Measurements from ENCODE around the gene LAMB1. TPM values are rescaled to one million over a fixed set of nuclear protein-coding genes. Genes with fewer than 3 reads are reported as not detected.

The LAMB1 gene
- total RNA-seq, 2 donors from 2014 or later, result 91.6 to 130 TPM

DNA sequence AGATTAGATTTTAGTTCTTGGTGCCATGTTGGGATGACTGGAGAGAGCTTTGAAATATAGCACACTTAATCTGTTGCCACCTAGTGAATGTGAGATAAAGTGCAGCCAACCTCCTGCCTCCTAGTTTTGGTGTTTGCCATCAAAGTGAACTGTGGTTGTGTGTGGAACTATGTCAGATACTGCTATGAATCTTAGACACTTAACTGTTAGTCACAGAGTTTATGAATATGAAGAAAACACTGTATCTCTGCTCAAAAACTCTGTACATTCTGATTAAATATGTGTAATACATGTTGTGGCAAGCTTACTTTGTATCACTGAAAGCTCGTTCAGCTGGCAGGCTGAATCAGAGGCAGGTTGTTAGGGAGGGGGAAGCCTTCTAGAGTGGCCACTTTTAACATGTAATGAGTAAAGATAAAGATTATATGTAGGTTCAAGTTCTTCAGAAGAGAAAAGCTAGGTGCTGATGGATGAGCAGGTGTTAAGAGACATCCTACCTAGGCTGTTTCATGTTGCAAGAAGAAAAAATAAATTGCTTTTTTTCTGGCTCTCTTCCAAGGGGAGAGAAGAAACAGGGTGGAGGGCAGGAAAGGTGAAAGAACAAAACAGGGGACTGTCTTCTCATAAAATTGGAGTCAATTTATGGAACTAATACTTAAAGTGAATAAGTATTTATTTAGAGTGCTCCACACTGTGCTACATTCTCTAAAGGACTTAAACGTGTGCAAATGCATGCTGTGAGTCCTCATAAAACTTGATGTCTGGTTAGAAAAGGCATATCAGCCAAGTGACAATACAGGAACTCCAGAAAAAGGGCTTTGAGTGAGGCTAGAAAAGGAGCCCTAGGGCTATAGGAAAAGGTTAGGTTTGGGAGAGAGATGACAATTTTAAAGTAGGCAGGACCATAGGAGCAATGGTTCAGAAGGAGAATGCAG lies 14.1 kb upstream of the LAMB1 start:
- Histone ChIP-seq H3K9me3 (no peaks in the 10 kb centered on the region), H3K4me1 (peaks cover 33% of the 10 kb centered on the region), H3K36me3 (replicated peaks in 1 of 2; ENCODE audit: insufficient read depth in 1 of 2, low read depth in 2 of 2) (no peaks in the 10 kb centered on the region), H3K27ac (no peak overlapping the region), H3K27me3 (no peaks in the 10 kb centered on the region), H3K4me3 (no peak overlapping the region)
- TF ChIP-seq, protein P1, sequence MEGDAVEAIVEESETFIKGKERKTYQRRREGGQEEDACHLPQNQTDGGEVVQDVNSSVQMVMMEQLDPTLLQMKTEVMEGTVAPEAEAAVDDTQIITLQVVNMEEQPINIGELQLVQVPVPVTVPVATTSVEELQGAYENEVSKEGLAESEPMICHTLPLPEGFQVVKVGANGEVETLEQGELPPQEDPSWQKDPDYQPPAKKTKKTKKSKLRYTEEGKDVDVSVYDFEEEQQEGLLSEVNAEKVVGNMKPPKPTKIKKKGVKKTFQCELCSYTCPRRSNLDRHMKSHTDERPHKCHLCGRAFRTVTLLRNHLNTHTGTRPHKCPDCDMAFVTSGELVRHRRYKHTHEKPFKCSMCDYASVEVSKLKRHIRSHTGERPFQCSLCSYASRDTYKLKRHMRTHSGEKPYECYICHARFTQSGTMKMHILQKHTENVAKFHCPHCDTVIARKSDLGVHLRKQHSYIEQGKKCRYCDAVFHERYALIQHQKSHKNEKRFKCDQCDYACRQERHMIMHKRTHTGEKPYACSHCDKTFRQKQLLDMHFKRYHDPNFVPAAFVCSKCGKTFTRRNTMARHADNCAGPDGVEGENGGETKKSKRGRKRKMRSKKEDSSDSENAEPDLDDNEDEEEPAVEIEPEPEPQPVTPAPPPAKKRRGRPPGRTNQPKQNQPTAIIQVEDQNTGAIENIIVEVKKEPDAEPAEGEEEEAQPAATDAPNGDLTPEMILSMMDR (IDR thresholded peaks at IDR 0.05), result peak; percentile 18 to 63 (median 50)
- no peak for TF ChIP-seq POLR2A (IDR thresholded peaks at IDR 0.05)
- intact Hi-C loops (cut with DNase I), result no loop called here
- DNase-seq (peak in 2 of 4 donors; percentile 37 to 44), ATAC-seq (peak; percentile 51)
- 27 to 39% methylated on average over 2 of the region's 2 CpGs for WGBS, 2 donors

DNA sequence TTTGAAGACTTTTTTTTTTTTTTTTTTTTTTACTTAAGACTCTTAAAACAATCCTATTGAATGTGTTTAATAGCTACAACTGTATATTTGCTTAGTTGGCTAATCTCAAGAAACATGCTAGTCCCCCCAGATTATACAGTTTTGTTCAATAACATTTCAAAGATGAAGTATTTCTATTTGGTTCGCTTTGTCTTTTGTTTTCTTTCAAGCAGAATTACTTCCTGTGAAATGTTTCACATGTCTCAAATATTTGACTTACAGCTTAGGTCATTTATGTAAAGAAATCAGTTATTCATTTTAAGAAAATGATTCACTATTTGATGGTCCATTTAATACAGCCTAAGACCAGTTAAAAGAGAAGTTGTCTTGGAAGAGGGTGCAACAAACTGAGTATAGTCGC lies 12.8 kb upstream of the LAMB1 start:
- WGBS, 2 donors, result 59% methylated on average over 2 of the region's 2 CpGs
- H3K27me3 ChIP-seq, result no peaks in the 10 kb centered on the region
- H3K9me3 ChIP-seq, result no peaks in the 10 kb centered on the region
- no peaks in the 10 kb centered on the region for H3K36me3 ChIP-seq (replicated peaks in 1 of 2; ENCODE audit: insufficient read depth in 1 of 2, low read depth in 2 of 2)
- intact Hi-C loops (cut with DNase I), result no loop called here
- ATAC-seq (no peak), DNase-seq (no peak)
- no peak for TF ChIP-seq POLR2A (IDR thresholded peaks at IDR 0.05)
- TF ChIP-seq, protein P1 (IDR thresholded peaks at IDR 0.05), result no peak
- peaks cover 42% of the 10 kb centered on the region for H3K4me1 ChIP-seq
- H3K27ac ChIP-seq, result peak overlapping the region in 1 of 4 donors; percentile 55
- H3K4me3 ChIP-seq, result no peak overlapping the region

DNA sequence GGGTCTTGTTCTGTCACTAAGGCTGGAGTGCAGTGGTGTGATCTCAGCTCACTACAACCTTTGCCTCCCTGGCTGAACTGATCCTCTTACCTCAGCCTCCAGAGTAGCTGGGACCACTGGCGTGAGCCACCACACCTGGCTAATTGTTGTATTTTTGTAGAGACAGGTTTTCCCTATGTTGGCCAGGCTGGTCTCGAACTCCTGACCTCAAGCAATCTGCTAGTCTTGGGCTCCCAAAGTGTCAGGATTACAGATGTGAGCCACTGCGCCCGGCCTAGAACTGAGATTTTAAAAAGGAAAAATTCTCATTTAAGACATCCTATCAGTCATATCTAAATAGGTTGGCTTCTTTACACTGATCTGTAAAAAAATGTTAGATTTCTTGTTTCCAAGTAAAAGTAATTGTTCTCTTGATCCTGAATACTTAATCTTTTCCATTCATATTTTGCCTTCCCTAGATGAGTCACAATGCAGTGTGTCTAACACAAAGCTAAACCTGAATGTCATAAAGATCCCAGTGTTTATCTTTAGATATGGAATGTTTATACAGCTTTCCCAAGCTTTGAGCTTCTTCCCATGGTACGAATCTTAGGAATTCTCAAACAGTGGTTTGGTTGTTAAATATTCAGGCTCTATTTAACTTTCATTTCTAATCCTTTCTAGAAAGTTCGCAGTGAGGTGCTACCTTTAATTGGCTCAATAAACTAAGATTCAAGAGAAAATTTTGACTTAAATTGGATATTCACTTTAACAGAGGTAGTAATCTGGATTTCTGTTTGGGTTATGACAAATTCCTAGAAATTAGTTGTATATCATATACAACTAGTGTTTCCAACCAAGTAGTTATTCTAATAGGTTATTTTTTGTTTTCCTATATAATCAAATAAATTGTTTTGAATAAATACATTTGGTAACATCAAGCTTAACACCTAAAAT lies 12.1 kb upstream of the LAMB1 start:
- TF ChIP-seq, protein P1 (IDR thresholded peaks at IDR 0.05), result peak in 1 of 7 experiments; percentile 8
- TF ChIP-seq POLR2A (IDR thresholded peaks at IDR 0.05), result no peak
- Histone ChIP-seq H3K4me3 (no peak overlapping the region), H3K4me1 (peaks cover 49% of the 10 kb centered on the region), H3K9me3 (no peaks in the 10 kb centered on the region), H3K27ac (peak overlapping the region; percentile 6 to 55 (median 30)), H3K27me3 (no peaks in the 10 kb centered on the region), H3K36me3 (replicated peaks in 1 of 2; ENCODE audit: insufficient read depth in 1 of 2, low read depth in 2 of 2) (no peaks in the 10 kb centered on the region)
- ATAC-seq, result peak; percentile 29
- WGBS, 2 donors, result 50 to 61% methylated on average over 6 of the region's 6 CpGs
- intact Hi-C loops (cut with DNase I), result no loop called here
- DNase-seq, result no peak

DNA sequence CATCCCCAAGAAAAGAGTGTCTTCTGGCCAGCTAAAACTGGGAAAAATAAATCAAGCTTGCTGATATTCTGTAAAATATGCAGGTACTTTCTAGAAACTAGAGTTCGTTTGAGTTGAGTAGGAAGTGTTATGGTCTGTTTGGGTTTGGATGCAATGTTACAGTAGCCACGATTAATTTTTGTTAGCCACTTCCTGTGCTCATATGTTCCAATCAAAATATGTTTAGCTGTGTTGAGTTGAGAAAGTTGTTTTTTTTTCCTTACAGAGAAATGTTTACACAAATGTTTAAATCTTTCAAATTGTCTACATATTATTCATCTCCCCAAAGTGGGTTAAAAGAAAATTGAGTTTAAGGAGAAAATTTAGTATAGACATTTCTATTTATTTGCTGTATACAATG lies 11.3 kb upstream of the LAMB1 start:
- no peak overlapping the region for H3K4me3 ChIP-seq
- H3K4me1 ChIP-seq, result peaks cover 50% of the 10 kb centered on the region
- WGBS, 2 donors, result 46 to 59% methylated on average over 2 of the region's 2 CpGs
- no peaks in the 10 kb centered on the region for H3K9me3 ChIP-seq
- DNase-seq, result no peak
- ATAC-seq, result no peak
- H3K36me3 ChIP-seq (replicated peaks in 1 of 2; ENCODE audit: insufficient read depth in 1 of 2, low read depth in 2 of 2), result no peaks in the 10 kb centered on the region
- no peak overlapping the region for H3K27ac ChIP-seq
- TF ChIP-seq POLR2A (IDR thresholded peaks at IDR 0.05), result no peak
- TF ChIP-seq, protein P1 (IDR thresholded peaks at IDR 0.05), result no peak
- no peaks in the 10 kb centered on the region for H3K27me3 ChIP-seq
- intact Hi-C loops (cut with DNase I), result no loop called here

Measured in body of pancreas (tissue), 4 donors.